Stomach (tissue), 9 donors: ENCODE data around the gene NFATC1. TPM values are rescaled to one million over a fixed set of nuclear protein-coding genes. Genes with fewer than 3 reads are reported as not detected.

Source experiments
- DNase-seq, 2 donors: peaks; one replicate each; pipeline versions ENCODE4 v3.0.0 to v3.0.0-alpha.2; 2013 to 2019
- H3K27ac ChIP-seq, 5 donors: fragments of 200-600 bp in 4 of 5; sonication (generic) in 4 of 5; one replicate each; pipeline ENCODE4 v1.5.1; 2013 to 2019; ENCODE audit warnings: mild to moderate bottlenecking in 1 of 5, moderate library complexity in 1 of 5
- H3K27me3 ChIP-seq, 3 donors: fragments of 200-600 bp; sonication (generic); one replicate each; pipeline ENCODE4 v1.5.1; 2017 to 2019; ENCODE audit warnings: mixed run types in 1 of 3
- H3K36me3 ChIP-seq, 4 donors: fragments of 200-600 bp; sonication (generic); 1 replicate in 3 of 4; 2 replicates in 1 of 4; pipeline ENCODE4 v1.5.1; 2016 to 2019
- H3K4me1 ChIP-seq, 4 donors: fragments of 200-600 bp; sonication (generic); one replicate each; pipeline ENCODE4 v1.5.1; 2016 to 2019
- H3K4me3 ChIP-seq, 4 donors: fragments of 200-600 bp; sonication (generic) in 3 of 4; one replicate each; pipeline ENCODE4 v1.5.1; 2016 to 2019; ENCODE audit warnings: mild to moderate bottlenecking in 1 of 4
- H3K9me3 ChIP-seq, 4 donors: fragments of 200-600 bp; sonication (generic); one replicate each; pipeline ENCODE4 v1.5.1; 2016 to 2019
- CTCF ChIP-seq, 7 experiments: fragments of 450-650 bp in 4 of 7; fragments of 200-600 bp in 3 of 7; sonication (generic) in 3 of 7; IDR thresholded peaks; one replicate each; pipeline ENCODE4 v1.5.1; 2016 to 2019; ENCODE audit warnings: antibody characterized with exemption in 7 of 7, control low read depth in 2 of 7, mild to moderate bottlenecking in 1 of 7
- EP300 ChIP-seq: sonication (generic); formaldehyde crosslinking; IDR thresholded peaks from one replicate; pipeline ENCODE4 v1.6.1; 2017; ENCODE audit warnings: antibody characterized with exemption
- POLR2A ChIP-seq, 4 donors: fragments of 450-650 bp; IDR thresholded peaks; one replicate each; pipeline ENCODE4 v1.6.1; 2016; ENCODE audit warnings: antibody characterized with exemption in 4 of 4, control low read depth in 2 of 4, mild to moderate bottlenecking in 1 of 4, moderate library complexity in 1 of 4
- POLR2AphosphoS5 ChIP-seq, 3 donors: sonication (generic); formaldehyde crosslinking; IDR thresholded peaks; one replicate each; pipeline ENCODE4 v1.6.1; 2016; ENCODE audit warnings: antibody characterized with exemption in 3 of 3
- WGBS, 5 donors: extraction: QIAGEN DNeasy Blood & Tissue Kit in 3 of 5; methylation state at CpG; one replicate each; pipeline versions ENCODE4 v1.1.5 to v1.1.7; 2013 to 2018; 5-methylcytosine and 5-hydroxymethylcytosine counted together
- intact Hi-C: fragments of 100-400 bp; cut with DNase I; formaldehyde crosslinking; loops from one replicate; pipeline ENCODE4 v1.15.1; 2023; ENCODE audit warnings: low total_unique reads
- polyA plus RNA-seq, 3 donors: library from polyadenylated mRNA; stranded (reverse); fragments of 200-250 nt; gene quantifications; one replicate each; pipeline ENCODE4 v1.2.3, GENCODE V29; 2013
- total RNA-seq, 5 donors: library from RNA; depleted of rRNA; stranded (reverse); fragments of >200 nt; gene quantifications; one replicate each; pipeline versions ENCODE4 v1.1.0 to v1.2.3, GENCODE V29; 2014 to 2016
- donor health status: healthy with polysubstance abuse.
- donor health status: Bipolar disorder and iron deficiency.
- donor health status: healthy.

NFATC1 gene
- total and polyA plus RNA-seq, 8 donors, result 2.6 to 14.0 (median 6.1) TPM

GRCh38 chr18:79540161-79540903 lies 144.6 kb downstream of the NFATC1 start:
- H3K27me3 ChIP-seq, result peaks cover 0 to 23% (median 9%) of the 10 kb centered on the region in 3 donors
- no peak overlapping the region for H3K27ac ChIP-seq
- 66 to 80% (median 73%) methylated on average over 12 to 16 of the region's 16 CpGs for WGBS, 5 donors
- H3K36me3 ChIP-seq, result no peaks in the 10 kb centered on the region
- H3K4me3 ChIP-seq, result no peak overlapping the region
- peaks cover 0 to 12% (median 7%) of the 10 kb centered on the region in 4 donors for H3K9me3 ChIP-seq
- DNase-seq, result peak in 1 of 2 donors; percentile 3
- intact Hi-C loops, result no loop called here
- H3K4me1 ChIP-seq, result no peaks in the 10 kb centered on the region
- no peak for TF ChIP-seq POLR2A (IDR thresholded peaks at IDR 0.05)
- no peak for TF ChIP-seq EP300
- TF ChIP-seq CTCF (IDR thresholded peaks at IDR 0.05), result no peak
- TF ChIP-seq POLR2AphosphoS5 (IDR thresholded peaks at IDR 0.05), result no peak

- no peaks in the 10 kb centered on the region for H3K36me3 ChIP-seq
- H3K4me3 ChIP-seq, result no peak overlapping the region
- WGBS, 5 donors, result 76 to 86% (median 85%) methylated on average over 12 of the region's 12 CpGs
- H3K4me1 ChIP-seq, result no peaks in the 10 kb centered on the region
- no peak overlapping the region for H3K27ac ChIP-seq
- intact Hi-C loops, result no loop called here
- H3K9me3 ChIP-seq, result peaks cover 0 to 12% (median 7%) of the 10 kb centered on the region in 4 donors
- peaks cover 0 to 29% (median 9%) of the 10 kb centered on the region in 3 donors for H3K27me3 ChIP-seq
- TF ChIP-seq CTCF (IDR thresholded peaks at IDR 0.05), result no peak
- peak in 1 of 2 donors; percentile 14 for DNase-seq
Measured at GRCh38 chr18:79540904-79541282, 145.2 kb downstream of the NFATC1 start.

GRCh38 chr18:79542213-79542612 lies 146.5 kb downstream of the NFATC1 start:
- Histone ChIP-seq H3K27ac (no peak overlapping the region), H3K27me3 (peaks cover 0 to 38% (median 9%) of the 10 kb centered on the region in 3 donors), H3K4me1 (no peaks in the 10 kb centered on the region), H3K36me3 (no peaks in the 10 kb centered on the region), H3K4me3 (no peak overlapping the region), H3K9me3 (peaks cover 0 to 12% (median 7%) of the 10 kb centered on the region in 4 donors)
- DNase-seq, result no peak
- TF ChIP-seq CTCF (IDR thresholded peaks at IDR 0.05) (no peak), POLR2A (IDR thresholded peaks at IDR 0.05) (no peak), EP300 (no peak), POLR2AphosphoS5 (IDR thresholded peaks at IDR 0.05) (no peak)
- intact Hi-C loops, result no loop called here
- 86 to 95% (median 95%) methylated on average over 2 of the region's 2 CpGs for WGBS, 5 donors

- no peak overlapping the region for H3K4me3 ChIP-seq
- peaks cover 0 to 47% (median 9%) of the 10 kb centered on the region in 3 donors for H3K27me3 ChIP-seq
- no peak for TF ChIP-seq POLR2A (IDR thresholded peaks at IDR 0.05)
- no peak for TF ChIP-seq CTCF (IDR thresholded peaks at IDR 0.05)
- no peak for TF ChIP-seq EP300
- TF ChIP-seq POLR2AphosphoS5 (IDR thresholded peaks at IDR 0.05), result no peak
- no peaks in the 10 kb centered on the region for H3K36me3 ChIP-seq
- H3K9me3 ChIP-seq, result peaks cover 0 to 3% (median 2%) of the 10 kb centered on the region in 4 donors
- 80 to 92% (median 84%) methylated on average over 12 to 15 of the region's 15 CpGs for WGBS, 5 donors
- peak in 1 of 2 donors; percentile 20 for DNase-seq
- intact Hi-C loops, result no loop called here
- no peaks in the 10 kb centered on the region for H3K4me1 ChIP-seq
- no peak overlapping the region for H3K27ac ChIP-seq
Measured at GRCh38 chr18:79542876-79543750, 147.4 kb downstream of the NFATC1 start.
